Mesodermal cell (in vitro differentiated cells): ENCODE measurements around the gene TRIM26.
"Not testable (repeated sequence)": the region's sequence is repeated elsewhere in the genome, so short reads cannot be mapped to it uniquely, and the experiment has no call there.

Source experiments
- H3K27ac ChIP-seq: 2 replicates; pipeline ENCODE4 v1.7.0; 2013; ENCODE audit warnings: mild to moderate bottlenecking, low read depth, low read length, moderate library complexity; ENCODE audit not compliant: severe bottlenecking
- H3K36me3 ChIP-seq: 2 replicates; pipeline ENCODE4 v1.7.1; 2013; ENCODE audit warnings: mild to moderate bottlenecking, low read length, moderate library complexity; ENCODE audit not compliant: control insufficient read depth, insufficient read depth
- H3K4me1 ChIP-seq: one replicate; pipeline ENCODE4 v1.7.1; 2013; ENCODE audit warnings: mild to moderate bottlenecking, low read length; ENCODE audit not compliant: insufficient read depth, control insufficient read depth, poor library complexity, severe bottlenecking
- H3K4me3 ChIP-seq: 2 replicates; pipeline ENCODE4 v1.7.0; 2013; ENCODE audit warnings: low read length, control low read depth, mild to moderate bottlenecking; ENCODE audit not compliant: insufficient read depth, poor library complexity, severe bottlenecking; ENCODE audit errors: extremely low read depth
- H3K9me3 ChIP-seq: 2 replicates; pipeline ENCODE4 v1.7.1; 2013; ENCODE audit warnings: mild to moderate bottlenecking, low read length, moderate library complexity; ENCODE audit not compliant: control insufficient read depth
- WGBS, 2 experiments: methylation state at CpG; one replicate each; pipeline ENCODE4 v1.1.5; 2013; ENCODE audit warnings: missing lambda C conversion rate in 2 of 2; ENCODE audit not compliant: insufficient coverage in 2 of 2; 5-methylcytosine and 5-hydroxymethylcytosine counted together

The TRIM26 gene

DNA sequence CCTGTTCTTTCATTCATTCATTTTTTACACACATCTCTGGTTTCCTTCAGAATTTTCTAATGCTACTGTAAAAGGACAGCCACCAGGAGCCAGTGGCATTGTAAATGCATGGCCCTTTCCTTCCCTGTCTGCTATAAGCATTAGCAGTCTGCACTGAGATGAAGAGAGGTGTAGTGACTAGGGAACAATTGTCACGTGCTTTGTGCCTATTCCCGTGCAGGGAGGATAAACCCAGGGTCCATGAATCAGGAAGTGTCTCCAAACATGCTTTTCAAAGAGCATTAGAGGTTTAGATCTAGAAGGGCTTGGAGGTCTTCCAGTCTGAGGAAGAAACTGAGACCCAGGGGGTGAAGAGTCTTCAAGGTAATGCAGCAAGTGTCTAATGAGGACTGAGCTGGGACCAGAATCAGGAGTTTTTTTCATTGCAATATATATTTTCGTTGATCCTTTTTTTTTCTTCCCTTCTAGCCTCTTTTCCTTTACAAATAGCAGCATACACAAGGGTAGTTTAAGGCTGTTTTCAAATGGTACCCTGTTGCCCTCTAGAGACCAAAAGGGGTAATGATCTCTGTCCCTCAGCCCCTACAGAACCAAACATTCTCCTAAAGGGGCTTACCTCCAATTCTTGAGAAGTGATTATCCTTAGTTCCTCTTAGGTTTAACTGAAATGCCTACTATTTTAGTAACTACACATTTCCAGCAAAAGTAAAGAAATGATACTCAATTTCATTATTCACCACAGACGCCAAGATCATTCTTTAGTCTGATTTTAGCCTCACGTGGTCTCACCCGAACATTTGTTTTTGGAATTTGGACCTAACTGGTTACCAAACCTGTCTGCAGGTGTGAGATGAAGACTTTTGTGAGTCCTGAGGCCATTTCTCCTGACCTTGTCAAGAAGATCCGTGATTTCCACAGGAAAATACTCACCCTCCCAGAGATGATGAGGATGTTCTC lies 43.3 kb downstream of the TRIM26 start:
- no peaks in the 10 kb centered on the region for H3K4me1 ChIP-seq
- WGBS, 2 experiments: 30 to 32% methylated on average over 4 to 5 of the region's 7 CpGs
- H3K27ac ChIP-seq: no peak overlapping the region
- H3K9me3 ChIP-seq: no peaks in the 10 kb centered on the region
- no peaks in the 10 kb centered on the region for H3K36me3 ChIP-seq
- no peak overlapping the region for H3K4me3 ChIP-seq

DNA sequence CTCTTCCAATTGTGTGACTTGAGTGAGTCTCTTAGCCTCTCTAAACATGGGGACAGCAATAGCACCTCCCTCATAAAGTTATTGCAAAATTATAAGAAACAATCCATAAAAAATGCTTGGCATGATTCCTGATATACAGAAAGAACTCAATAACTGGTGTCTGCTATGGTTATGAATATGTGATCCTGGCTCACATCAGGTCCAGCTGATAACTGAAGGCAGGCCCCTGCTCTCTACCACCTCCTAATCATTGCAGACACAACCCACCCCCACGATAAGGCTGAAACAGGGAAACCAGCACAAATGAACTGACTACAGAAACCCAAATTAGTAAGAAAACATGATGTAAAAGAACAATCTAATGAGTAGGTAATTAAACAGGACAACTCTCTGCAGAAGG lies 44.5 kb downstream of the TRIM26 start:
- H3K27ac ChIP-seq: no peak overlapping the region
- no peaks in the 10 kb centered on the region for H3K4me1 ChIP-seq
- no peaks in the 10 kb centered on the region for H3K36me3 ChIP-seq
- WGBS, 2 experiments: no CpG with 5 or more reads among the region's 1 CpG
- no peaks in the 10 kb centered on the region for H3K9me3 ChIP-seq
- H3K4me3 ChIP-seq: no peak overlapping the region

DNA sequence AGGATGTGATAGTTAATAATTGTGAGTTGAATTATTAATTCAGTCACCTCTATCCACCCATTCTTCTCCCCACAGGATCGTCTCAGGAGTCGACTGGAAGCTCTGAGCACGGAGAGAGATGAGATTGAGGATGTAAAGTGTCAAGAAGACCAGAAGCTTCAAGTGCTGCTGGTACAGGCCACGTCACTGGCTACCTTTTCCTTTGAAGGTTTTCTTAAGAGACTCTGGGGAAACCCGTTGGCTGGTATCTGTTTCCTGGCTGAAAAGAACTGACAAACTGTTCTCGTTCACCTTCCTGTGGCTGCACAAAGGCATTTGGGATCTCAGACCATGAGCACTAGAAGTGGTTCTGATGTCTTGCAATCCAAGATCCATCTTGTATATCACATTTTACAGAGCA lies 46.1 kb downstream of the TRIM26 start:
- no peak overlapping the region for H3K4me3 ChIP-seq
- WGBS, 2 experiments: 73 to 83% methylated on average over 3 to 4 of the region's 6 CpGs
- H3K36me3 ChIP-seq: no peaks in the 10 kb centered on the region
- no peaks in the 10 kb centered on the region for H3K9me3 ChIP-seq
- H3K27ac ChIP-seq: no peak overlapping the region
- no peaks in the 10 kb centered on the region for H3K4me1 ChIP-seq

DNA sequence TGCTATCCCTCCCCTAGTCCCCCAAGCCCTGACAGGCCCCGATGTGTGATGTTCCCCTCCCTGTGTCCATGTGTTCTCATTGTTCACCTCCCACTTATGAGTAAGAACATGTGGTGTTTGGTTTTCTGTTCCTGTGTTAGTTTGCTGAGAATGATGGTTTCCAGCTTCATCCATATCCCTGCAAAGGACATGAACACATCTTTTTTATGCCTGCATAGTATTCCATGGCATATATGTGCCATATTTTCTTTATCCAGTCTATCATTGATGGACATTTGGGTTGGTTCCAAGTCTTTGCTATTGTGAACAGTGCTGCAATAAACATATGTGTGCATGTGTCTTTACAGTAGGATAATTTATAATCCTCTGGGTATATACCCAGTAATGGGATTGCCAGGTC lies 48.0 kb downstream of the TRIM26 start:
- not testable (repeated sequence) for H3K36me3 ChIP-seq, H3K4me1 ChIP-seq
- no CpG with 5 or more reads among the region's 1 CpG for WGBS, 2 experiments

DNA sequence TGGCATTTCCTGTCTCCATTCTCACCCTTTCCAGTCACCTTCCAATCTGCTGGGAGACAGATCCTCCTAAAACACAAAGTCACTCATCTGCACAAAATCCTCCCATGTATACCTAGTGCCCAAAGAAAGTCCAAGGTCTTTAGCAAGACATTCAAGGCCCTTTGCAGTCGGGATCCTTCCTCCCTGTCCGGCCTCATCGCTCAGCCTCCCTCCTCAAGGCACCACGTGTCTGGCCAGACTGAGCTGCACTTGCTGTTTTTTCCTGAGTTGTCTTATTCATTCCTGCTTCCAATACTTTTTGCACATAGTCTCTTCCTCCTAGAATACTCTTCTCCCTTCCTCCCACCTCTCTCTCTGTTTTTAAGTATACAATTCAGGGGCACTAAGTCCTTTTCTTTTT lies 48.5 kb downstream of the TRIM26 start:
- 81 to 91% methylated on average over 4 of the region's 4 CpGs for WGBS, 2 experiments
- Histone ChIP-seq H3K9me3 (no peaks in the 10 kb centered on the region), H3K4me3 (no peak overlapping the region), H3K27ac (no peak overlapping the region), H3K36me3 (no peaks in the 10 kb centered on the region), H3K4me1 (no peaks in the 10 kb centered on the region)

More for the DNA sequence above, 48.0 kb downstream of the TRIM26 start:
- H3K4me3 ChIP-seq, H3K9me3 ChIP-seq, H3K27ac ChIP-seq: not testable (repeated sequence)

DNA sequence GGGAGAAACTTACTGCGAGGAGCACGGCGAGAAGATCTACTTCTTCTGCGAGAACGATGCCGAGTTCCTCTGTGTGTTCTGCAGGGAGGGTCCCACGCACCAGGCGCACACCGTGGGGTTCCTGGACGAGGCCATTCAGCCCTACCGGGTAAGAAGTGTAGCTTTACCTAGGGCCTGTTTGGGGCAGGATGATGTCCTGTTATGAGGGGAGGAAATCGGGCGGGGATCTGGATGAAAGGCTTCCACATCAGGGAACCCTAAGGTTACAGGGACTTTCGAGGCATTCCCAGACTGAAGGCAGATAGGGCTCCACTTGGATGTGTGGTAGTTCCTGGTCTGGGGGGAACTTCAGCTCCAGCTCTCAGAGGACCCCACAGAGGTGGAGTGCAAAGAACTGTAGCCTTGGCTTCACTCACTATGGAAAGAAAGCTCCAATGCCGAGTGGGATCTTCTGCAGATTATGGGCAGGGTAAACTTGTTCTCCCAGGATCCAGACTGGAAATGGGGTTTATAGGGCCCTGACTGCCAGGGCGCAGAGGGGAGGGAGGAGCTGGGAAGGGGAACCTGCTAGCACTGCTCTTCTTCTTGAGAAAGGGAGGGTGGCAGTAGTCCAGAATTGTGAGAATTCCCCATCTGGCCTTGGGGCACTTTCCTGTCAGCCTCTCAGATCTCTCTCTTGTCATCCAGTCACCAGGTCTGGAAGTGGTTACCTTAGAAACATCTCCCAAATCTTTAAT lies 49.1 kb downstream of the TRIM26 start:
- Histone ChIP-seq H3K9me3 (no peaks in the 10 kb centered on the region), H3K27ac (no peak overlapping the region), H3K36me3 (no peaks in the 10 kb centered on the region), H3K4me1 (no peaks in the 10 kb centered on the region), H3K4me3 (no peak overlapping the region)
- 86 to 93% methylated on average over 15 to 16 of the region's 16 CpGs for WGBS, 2 experiments

DNA sequence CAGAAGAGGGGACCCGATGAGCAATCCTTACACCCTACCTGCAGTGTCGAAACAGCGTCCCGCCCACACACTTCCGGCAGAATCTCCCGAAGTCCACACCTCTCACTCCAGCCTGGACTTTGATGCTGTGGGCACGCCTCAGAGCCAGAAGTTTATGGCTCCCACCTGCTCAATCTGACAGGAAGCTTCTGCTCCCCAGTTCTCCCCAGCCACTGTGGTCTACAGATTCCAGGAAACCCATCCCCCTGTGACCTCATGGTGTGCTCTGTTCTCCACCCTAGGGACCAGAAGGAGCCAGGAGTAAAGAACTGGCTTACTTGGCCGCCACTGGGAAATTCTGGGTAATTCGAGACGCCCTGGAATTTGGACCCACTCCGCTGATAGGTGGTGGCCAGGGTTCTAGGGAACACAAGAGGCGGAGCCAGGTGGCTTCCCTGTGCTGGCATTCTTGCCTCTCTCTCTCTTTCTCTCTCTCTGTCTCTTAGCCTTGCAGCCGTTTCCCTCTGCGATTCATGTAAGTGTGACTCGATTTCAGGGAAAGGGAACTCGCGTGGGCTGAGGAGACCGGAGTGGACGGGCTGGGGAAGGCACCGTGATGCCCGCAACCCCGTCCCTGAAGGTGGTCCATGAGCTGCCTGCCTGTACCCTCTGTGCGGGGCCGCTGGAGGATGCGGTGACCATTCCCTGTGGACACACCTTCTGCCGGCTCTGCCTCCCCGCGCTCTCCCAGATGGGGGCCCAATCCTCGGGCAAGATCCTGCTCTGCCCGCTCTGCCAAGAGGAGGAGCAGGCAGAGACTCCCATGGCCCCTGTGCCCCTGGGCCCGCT lies 49.9 kb downstream of the TRIM26 start, which contains the start of gene TRIM15:
Gene TRIM15 (plus strand): TSS at position 457 of the 828 bp plus-strand sequence. CDS start 139 bp downstream, at position 596.
- H3K27ac ChIP-seq: no peak within 1 kb of the TSS
- WGBS, 2 experiments: 89 to 90% methylated on average over 20 to 27 of the region's 31 CpGs

DNA sequence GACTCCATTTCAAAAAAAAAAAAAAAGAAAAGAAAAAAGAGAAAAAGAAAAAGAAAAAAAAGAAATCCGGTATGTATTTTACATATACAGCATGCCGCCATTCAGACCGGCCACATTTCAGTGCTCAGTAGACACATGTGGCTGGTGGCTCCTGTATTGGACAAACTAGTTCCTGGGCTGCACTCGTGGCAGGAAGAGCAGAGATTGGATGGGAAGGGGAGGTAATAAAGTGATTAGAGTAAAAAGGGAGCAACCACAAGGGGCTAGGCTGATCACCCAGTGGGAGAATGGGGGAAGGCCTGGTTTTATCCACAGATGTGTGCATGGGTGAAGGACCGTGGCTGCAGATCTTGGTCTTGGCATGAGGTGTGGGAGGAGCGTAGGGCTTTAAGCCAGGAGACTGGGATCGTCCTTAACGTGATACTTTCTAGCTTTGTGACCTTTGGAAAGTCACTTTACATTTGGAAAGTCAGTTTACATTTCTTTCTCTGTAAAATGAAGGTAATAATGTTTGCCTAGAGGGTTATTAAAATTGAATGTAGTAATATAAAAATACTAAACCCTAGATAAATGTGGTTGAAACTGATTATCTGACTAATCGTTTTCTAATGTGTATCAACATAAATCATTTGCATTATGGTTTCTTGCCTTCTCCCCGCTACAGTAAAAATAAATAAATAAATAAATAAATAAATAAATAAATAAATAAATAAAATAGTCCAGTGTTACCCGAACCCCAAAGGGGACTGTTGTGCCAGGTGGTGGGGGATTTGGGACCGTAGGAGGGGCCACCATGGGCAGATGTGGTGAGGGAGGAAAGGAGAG lies 50.7 kb downstream of the TRIM26 start:
- Histone ChIP-seq H3K36me3 (no peaks in the 10 kb centered on the region), H3K4me1 (no peaks in the 10 kb centered on the region), H3K4me3 (no peak overlapping the region), H3K9me3 (no peaks in the 10 kb centered on the region), H3K27ac (no peak overlapping the region)
- WGBS, 2 experiments: 90 to 98% methylated on average over 4 to 9 of the region's 12 CpGs

More for the DNA sequence above, 49.9 kb downstream of the TRIM26 start, which contains the start of gene TRIM15:
- no peaks in the 10 kb centered on the region for H3K36me3 ChIP-seq
- no peak within 1 kb of the TSS for H3K4me3 ChIP-seq
- H3K4me1 ChIP-seq: no peaks in the 10 kb centered on the region
- H3K9me3 ChIP-seq: no peaks in the 10 kb centered on the region

DNA sequence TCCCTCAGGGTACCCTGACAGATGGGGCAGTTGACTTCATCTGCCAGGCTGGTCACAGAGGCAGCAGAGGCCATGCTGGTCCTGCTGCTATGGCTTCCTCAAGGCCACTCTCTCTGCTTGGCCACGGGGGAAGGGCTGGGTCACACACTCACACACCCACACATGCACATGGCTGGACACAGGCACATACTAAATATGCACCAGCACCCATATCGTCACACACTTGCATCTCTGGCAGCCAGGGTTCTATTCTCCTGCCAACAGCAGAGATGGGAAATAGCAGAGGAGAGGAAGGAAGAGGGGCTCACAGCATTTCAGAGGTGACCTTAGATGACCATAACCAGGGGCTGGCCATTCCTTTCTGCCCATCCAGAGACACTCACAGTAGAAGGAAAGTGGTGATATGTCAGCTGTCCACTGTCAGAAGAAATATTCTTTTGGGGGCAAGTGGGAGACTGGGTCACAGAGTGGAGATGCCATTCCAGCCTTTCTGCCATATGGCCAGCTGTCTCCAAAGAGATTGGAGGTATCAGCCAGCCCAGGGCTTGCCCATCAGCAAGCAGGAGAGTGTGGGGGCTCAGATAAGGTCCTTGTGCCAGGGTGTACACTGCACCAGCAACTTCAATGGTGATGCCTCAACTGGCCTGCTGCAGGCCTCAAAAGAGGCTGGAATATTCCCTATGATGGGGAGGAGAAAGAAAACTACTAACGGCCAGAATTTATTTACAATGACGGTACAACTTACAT lies 52.2 kb downstream of the TRIM26 start, which contains the start of gene TRIM10:
Gene TRIM10 (minus strand): TSS at position 427 of the 747 bp plus-strand sequence. CDS start 353 bp downstream, at position 74.
- Histone ChIP-seq H3K9me3 (no peaks in the 10 kb centered on the region), H3K4me3 (no peak within 1 kb of the TSS), H3K4me1 (no peaks in the 10 kb centered on the region), H3K27ac (no peak within 1 kb of the TSS), H3K36me3 (no peaks in the 10 kb centered on the region)
- 63 to 76% methylated on average over 1 to 2 of the region's 4 CpGs for WGBS, 2 experiments
